ENCODE data around the gene CKAP4.
A peak's percentile ranks its signal among the peaks of the same experiment; 100 is the strongest.

The CKAP4 gene

DNA sequence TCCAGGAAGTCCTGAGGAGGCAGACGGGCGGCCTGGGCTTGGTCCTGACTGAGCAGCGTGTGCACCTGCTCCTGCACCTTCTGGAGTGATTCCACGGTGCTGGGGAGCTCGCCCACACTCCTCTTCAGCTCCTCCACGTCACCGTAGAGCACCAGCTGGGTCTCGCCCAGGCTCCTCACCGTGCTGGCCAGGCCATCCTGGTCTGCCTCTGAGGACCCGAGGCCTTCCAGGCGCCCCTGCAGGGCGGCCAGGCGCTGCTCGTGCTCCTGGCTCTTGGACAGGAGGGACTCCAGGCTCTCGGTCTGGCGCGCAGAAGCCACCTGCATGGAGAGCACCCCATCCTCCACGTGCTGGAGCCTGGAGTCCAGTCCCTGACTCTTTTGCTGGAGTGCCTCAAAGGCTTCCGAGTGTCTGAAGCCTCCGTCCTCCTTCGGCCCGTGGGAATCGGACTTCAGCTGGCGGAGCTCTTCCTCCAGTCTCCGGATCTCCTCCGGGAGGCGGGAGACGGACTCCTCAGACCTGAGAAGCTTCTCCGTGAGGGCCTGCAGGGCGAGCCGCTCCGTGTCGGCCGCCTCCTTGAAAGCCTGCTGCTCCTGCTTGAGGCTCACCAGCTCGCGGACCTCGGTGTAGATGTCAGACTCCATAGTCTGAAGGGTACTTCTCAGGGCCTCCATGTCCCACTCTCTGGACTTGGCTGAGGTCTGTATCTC lies 8.4 kb downstream of the CKAP4 start:
- no peak for FAIRE-seq

DNA sequence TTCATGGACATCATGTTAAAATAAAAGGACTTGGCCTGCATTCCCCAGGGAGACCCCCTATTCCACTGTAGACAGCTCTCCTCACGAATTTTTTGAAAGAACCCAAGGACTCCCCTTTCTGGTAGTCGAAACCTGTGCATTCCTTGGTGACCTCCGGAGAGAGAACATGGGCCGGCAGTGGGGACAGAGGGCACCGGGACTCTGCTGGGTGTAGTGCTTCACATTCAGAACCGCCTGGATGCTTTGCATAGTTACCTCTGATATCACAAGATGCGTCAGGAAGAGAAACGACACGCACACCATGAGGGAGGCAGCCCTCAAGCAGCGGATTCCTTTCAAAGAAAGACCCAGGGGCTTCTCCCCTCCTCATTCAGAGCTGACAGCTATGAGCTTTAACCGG lies 9.7 kb downstream of the CKAP4 start:
- FAIRE-seq: no peak

DNA sequence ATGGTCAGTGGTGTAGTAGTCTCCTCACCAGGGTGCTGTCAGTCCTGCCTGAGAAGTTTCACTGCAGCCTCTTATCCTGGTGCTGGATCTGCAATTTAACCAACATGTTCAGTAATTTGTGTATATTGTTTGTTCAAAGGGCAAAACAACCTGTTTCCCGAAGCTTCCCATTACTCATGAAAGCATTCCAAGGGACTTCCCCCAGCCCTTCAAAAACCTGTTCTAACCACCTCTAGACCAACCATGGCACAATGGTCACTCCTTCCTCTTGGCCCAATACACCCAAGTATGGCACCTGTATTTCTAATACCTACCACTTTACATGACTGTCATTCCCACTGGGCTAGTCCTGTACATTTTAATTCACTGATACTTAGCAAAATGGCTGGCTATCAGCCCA lies 12.1 kb downstream of the CKAP4 start:
- FAIRE-seq: no peak

DNA sequence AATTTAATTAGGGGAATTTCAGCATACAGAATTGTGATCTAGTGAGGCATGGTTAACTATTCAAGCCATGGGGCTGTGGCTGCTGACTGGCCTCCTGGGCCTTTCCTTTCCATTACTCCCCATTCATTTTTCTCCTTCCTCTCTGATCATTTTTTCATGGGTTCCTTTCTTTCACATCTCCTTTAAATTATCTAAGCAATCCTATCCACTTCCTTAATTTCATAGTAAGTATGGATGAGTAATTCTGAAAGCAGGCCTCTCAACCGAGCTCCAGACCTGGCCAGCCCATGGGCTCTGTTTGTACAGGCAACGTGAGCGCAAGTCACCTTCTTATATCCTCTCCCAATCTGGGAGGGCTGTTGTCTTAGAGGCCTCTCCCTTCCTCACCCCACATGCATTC lies 13.4 kb downstream of the CKAP4 start:
- no peak for FAIRE-seq

DNA sequence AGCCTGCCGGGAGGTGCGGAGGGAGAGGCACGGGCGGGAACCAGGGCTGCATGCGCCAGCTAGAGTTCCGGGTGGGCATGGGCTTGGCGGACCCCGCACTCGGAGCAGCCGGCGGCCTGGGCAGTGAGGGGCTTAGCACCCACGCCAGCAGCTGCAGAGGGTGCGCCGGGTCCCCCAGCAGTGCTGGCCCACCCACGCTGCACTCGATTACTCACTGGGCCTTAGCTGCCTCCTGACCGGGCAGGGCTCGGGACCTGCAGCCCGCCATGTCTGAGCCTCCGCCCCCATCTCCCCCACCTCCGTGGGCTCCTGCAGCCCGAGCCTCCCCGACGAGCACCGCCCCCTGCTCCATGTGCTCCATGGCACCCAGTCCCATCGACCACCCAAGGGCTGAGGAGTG lies 14.8 kb downstream of the CKAP4 start:
- FAIRE-seq: no peak

DNA sequence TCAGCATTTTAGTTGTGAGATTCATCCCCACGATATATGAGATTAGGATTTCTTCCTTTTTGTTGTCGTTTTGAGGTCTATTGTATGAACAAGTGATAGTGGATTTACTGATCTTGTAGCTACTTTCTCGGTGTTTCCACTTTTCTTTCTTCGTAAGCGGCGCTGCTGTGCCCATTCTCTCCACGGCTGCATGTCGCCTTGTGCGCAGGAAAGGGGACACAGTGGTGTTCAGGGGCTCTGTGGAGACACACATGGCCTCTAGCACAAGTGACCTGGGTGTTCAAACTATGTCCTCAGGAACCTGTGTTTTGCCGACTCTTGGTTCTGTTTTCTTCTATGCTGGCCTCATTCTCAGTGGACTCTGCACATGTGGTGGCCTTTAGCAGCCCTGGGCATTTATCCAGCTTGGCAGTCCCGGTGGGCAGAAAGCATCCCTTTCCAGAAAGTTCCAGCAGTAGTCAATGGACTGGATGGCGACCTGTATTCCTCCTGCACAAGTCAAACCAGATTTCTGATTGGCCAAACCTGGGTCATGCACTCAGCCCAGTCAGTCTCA lies 18.7 kb downstream of the CKAP4 start:
- FAIRE-seq: no peak

DNA sequence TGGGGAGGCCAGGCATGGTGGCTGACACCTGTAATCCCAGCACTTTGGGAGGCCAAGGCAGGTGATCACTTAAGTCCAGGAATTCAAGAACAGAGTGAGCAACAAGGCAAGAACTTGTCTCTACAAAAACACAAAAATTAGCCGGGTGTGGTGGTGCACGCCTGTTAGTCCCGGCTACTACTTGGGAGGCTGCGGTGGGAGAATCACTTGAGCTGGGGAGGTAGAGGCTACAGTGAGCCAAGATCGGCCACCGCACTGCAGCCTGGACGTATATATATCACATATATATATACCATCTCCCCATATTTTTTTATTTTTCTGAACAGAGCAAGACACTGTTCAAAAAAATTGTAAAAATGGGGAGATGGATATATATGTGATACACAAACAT lies 19.5 kb downstream of the CKAP4 start:
- FAIRE-seq: no peak

DNA sequence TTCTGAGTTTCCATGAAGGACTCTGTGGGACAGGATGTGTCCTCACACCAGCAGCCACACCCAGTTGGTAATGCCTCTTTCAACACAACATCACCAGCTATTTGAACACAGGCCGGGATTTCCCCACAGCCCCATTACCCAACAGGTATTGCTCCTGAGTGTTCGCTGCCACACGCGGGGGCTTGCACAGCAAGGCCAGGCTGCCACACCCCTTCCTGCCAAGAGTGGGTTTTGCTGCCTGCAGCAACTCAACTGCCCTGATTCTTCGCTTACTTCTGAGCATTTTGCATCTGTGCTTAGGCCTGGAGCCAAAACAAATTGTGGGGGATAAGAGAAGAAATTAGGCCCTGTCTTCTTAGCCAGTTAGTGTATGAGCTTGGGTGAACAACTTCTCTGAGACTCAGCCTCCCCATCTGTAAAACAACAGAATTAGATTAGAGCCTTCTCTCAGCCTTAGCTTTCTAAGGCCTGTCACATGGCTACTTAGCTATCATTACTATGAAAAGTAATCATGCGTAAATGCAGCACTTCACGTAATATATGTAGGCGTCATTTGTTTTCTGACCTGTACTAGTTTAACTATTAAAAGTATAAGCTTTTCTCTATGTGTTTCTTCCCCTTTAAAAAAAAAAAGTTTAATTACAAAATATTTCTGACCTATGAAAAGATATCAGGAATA lies 20.0 kb downstream of the CKAP4 start:
- FAIRE-seq: no peak

DNA sequence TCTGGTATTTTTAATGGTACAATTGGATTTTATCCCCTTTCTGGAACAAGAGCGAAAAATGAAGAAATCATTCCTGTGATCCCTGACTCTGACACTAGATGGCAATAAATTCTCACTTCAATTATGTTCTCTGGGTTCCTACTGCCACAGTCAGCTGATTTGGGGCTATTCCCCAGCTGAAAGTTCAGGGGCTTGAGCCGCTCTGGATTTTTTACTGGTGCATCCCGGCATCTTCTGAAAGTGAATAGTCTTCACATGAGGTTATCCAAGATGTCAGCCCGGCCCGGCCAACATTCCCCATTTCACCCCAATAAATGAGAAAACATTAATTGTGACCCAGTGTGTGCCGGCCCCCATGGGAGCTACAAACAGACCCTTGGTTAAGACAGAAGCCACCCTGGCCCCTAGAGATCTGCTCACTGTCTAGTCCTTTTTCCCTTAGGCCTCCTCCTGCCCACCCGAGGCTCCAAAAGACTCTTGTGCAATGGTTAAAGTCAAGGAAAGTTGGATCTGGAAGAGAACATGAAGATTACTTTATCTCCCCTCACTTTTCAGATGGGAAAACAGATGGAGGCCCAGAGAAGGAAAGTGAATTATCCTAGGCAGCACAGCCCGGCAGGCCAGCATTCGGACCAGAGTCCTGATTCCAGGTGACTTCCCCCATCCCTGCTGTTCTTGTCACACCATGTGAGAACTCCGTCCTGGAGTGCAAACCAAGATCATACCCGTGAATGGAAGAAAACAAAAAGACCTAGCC lies 20.8 kb downstream of the CKAP4 start:
- FAIRE-seq: peak; percentile 72

DNA sequence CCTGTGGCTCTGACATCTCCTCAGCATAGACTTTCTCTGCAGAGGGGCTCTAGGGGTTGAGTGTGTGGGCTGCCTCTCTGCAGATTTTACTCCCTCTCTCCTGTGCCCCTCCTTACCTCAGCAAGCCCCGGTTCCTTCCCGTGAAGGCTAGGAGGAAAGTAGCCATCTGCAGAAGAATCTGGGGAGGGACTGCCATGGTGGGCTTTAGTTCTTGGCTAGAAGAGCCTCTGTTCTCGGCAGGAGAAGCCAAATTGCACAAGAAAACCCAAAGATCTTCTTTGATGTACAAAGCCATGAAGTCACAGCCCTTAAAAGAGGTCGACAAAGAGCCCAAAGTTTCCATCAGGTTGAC lies 23.5 kb downstream of the CKAP4 start:
- FAIRE-seq: no peak

DNA sequence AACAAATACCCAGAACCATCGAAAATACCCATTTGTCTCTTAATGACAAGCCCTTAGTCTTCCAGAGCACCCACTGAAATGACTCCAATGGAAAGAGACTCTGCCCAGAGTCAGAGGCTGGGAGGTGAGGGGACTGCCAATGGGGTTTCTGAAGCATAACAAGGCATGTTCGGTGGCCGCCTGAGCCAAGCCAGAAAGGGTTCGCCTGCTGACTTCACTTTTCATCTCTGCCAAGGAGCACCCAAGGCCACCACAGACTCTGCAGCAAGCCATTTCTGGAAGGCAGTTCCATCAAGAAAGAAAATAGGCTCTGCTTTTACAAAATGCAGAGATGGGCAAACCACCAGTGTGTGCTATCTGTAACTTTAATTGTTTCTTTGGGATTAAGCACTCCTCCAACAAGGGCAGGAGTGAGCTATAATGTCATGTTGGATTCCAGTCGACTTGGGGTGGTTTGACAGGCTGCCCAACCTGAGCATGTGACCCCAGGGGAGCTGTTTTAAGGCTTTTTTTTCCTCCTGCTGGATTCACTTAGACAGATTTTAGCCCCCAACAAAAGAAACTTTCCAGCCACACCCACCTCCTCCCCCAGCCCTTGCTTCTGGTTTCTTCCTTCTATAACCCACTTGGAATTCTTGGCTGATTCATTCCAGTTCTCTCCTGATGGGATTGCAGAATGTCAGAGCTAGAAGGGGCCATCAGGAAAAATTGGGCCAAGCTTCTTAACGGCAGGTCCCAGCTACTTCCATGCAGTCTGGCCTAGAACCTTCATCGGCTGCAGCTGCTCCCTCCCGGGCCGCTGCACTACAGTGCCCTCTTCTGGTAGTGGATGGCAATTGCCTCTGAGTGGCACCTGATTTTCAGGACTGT lies 24.1 kb downstream of the CKAP4 start:
- no peak for FAIRE-seq

DNA sequence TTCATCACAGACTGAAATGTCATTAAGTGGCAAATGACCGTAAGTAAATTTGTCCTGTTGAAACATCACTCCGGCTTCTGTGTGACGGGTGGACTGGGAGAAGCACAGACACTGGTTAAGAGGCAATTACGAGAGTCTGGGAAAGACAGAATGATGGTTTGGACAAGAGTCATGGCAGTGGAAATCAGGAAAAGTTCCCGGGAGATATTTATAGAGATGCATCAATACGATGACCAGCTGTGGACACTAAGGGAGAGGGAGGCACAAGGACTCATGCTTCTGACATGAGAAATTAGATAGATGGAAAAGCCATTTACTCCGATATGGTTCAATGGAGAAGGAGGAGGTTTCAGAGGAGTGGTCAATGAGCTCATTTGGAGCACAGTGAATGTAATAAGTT lies 27.3 kb downstream of the CKAP4 start:
- no peak for FAIRE-seq

DNA sequence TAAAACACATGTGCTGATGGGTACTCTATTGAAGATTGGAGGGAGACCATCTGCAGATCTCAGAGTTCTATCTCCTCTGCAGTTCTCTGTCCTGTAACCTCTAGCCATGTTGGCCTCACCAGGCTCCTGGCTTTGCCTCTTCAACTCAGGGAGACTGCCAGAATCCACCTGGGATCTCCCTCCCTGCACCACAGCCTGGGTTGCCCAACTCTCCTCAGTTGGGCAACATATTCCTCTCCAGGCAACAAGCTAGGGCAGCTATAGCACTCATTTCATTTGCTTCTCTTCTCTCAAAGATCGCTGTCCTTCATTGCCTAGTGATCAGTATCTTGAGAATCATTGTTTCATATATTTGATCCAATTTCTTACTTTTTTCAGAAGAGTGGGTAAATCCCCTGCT lies 28.8 kb downstream of the CKAP4 start:
- no peak for FAIRE-seq

DNA sequence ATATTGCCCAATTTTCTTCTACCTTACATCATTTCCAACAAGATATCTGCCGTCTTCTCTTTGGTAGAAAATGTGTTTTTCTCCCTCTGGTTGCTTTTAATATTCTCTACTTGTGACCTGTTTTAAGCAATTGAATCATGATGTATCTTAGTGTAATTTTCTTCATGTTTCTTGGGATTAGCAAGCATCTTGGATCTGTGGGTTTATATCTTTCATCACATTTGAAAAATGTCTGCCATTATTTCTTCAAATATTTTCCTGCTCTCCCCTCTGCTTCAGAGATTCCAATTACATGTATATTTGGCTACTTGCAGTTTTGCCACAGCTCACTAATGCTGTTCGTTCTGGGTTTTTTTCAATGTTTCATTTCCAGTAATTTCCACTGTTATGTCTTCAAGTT lies 30.1 kb downstream of the CKAP4 start:
- FAIRE-seq: no peak

DNA sequence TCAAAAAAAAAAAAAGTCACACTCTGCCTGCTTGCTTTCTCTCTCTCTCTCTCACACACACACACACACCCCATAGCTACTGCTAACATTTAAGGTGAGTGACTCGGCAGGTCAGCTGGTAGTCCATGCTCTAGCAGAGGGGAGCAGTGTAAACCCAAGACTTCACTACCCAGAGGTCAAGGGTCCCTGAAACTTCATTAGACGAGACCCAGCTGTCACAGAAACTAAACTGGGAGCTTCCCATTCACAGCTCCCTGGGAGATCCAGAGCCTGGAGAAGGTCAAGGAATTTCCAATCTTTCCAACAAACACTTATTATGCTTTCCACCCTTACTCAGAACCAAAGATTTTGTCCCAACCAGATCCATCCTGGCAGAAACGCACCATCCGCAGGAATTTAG lies 33.2 kb downstream of the CKAP4 start:
- FAIRE-seq: no peak

DNA sequence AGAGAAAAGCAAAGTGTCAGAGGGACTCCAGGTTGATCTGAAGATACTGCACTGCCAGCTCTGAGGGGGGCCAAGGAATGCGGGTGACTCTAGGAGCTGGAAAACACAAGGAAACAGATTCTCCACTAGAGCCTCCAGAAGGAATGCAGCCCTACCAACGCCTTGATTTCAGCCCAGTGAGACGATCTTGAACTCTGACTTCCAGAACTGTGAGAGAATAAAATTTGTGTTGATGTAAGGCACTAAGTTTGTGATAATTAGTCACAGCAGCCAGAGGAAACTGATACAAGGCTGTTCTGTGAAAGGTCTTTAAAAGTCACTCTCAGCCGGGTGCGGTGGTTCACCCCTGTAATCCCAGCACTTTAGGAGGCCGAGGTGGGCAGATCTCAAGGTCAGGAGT lies 34.2 kb downstream of the CKAP4 start:
- FAIRE-seq: no peak

DNA sequence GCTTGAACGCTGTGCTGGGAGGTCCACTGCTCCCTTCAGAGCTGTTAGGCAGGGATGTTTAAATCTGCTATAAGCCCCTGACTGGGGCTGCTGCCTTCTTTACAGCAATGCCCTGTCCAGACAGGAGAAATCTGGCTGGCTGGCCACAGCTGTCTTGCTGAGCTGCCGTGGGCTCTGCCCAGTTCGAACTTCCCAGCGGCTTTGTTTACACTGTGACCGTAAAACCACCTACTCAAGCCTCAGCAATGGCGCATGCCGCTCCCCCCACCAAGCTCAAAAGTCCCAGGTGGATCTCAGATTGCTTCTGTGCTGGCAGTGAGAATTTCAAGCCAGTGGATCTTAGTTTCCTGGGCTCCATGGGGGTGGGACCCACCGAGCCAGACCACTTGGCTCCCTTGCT lies 35.8 kb downstream of the CKAP4 start:
- FAIRE-seq: no peak

DNA sequence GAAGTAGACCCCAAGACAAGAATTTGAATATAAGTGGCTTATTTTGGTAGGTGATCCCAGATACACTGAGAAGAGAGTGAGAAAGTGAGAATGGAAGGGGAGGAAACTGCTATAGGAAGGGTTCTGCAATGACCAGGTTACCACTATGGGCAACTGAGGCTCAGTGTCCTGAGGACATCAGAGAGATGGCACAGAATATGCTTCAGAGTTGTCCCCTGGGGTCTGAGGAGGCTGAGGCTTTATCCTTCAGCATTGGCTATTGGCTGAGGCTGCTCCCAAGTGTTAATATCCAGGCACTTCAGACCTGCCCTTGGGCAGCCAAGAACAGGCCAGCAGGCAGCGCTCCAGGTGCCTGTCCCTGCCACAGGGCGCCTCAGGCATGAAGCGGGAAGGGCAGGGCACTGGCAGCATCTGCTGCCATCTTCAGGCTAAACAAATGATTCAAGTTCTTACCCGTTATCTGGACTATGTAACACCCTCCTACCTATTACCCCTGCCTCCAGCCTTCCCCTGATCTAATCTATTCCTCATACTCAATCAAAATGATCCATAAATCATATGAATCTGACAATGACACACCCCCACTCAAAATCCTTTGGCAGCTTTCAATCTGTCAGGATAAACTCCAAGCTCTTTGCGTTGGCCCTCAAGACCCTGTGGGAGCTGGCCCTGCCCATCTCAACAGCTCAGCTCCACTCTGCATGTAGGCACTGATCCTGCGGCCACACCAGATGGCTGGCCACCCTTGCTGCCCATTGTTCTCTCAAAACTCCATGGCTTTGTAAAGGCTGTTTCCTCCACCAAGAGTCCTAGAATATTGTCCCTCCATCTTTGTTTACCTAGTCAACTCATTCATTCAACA lies 42.4 kb downstream of the CKAP4 start:
- no peak for FAIRE-seq

DNA sequence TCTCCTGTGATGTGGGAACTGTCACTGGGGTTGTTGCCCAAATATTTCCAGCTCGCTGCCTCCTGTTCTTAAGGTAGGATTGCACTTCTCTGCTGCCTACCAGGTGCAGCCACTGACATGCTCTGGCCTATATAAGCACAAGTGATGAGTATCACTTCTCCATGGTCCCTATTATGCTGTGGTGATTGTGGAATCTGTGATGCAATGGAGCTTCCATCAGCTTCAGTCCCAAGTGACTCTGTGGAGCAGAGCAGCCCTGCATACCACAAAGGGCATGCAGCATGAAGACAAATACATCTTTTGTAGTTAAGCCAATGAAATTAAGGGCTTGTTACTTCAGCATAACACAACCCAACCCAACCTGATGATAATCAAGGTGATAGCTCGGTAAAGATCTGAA lies 43.5 kb downstream of the CKAP4 start:
- FAIRE-seq: no peak

DNA sequence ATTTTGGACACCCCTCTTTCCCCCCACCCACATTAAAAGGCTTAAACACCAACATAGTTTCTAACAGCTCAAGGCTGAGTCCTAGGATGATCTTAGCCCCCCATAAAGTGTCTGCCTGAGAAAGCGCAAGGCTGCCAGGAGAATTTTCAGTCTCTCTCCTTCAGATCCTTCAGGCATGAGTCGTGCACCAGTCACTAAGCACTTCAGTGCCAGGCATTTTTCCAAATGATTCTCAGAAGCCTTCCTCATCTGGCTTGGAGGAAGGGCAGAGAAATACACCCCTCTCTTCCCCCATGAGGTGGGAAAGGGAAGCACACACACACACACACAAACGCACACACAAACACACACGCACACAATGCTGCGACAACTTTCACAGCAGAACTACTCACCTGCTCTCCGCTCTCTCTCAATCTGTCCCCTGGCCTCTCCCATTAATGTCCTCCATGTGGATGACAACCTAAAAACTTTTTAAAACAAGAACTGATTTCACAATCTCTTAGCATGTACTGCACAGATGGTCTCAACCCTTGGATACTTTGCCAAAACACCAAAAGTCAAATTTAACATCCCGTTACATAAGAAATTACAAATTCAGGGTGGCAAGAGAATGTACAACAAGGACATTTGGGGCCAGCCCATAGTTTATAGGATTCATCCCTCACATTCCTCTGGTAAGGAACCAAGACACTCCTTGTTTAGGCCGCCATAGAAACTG lies 49.8 kb downstream of the CKAP4 start:
- no peak for FAIRE-seq

DNA sequence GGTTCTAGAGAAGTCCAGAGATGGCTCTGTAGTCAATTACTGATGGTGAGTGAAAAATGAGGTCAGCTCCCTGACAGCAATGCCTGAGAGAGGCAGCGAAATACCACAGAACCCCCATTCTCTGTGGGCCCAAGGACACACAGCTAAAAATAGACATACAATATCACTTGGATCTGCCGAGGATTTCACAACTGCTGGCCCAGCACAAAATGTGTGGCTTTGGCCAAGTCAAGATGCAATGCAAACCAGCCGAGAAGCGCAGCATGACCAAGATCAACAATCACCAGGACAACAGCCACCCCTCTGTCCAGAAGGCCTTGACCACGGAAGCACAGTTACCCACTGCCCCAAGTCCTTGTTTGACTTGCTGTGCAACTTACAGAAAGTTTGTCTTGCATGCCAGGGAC lies 52.2 kb downstream of the CKAP4 start:
- FAIRE-seq: no peak
